Measurements from ENCODE around the gene CARF. TPM values are rescaled to one million over a fixed set of nuclear protein-coding genes. Genes with fewer than 3 reads are reported as not detected.
"Not testable (repeated sequence)": the region's sequence is repeated elsewhere in the genome, so short reads cannot be mapped to it uniquely, and the experiment has no call there.

CARF gene
- total RNA-seq, 1 experiment from 2014 or later: 4.2 TPM

GRCh38 chr2:202990501-202990900, 78.4 kb downstream of the CARF start:
- Histone ChIP-seq H3K36me3 (ENCODE audit: control insufficient read depth in 1 of 2, insufficient read depth in 2 of 2, low read length in 2 of 2) (no peaks in the 10 kb centered on the region), H3K27ac (ENCODE audit: low read depth, low read length) (no peak overlapping the region), H4K20me1 (ENCODE audit: insufficient read depth) (no peaks in the 10 kb centered on the region), H2AFZ (ENCODE audit: low read depth, low read length, poor library complexity, severe bottlenecking) (no peak overlapping the region), H3K9me2 (ENCODE audit: insufficient read depth) (no peaks in the 10 kb centered on the region), H3K4me3 (replicated peaks in 1 of 2; ENCODE audit: low read depth in 1 of 2, low read length in 2 of 2) (no peak overlapping the region), H3K4me1 (ENCODE audit: control insufficient read depth in 1 of 2, insufficient read depth in 2 of 2, low read length in 2 of 2) (no peaks in the 10 kb centered on the region), H3K9me3 (ENCODE audit: control insufficient read depth in 1 of 2, insufficient read depth in 1 of 2, low read depth in 1 of 2, low read length in 2 of 2) (no peaks in the 10 kb centered on the region), H3K4me2 (ENCODE audit: low read length) (no peak overlapping the region), H3K79me2 (ENCODE audit: insufficient read depth, low read length) (no peaks in the 10 kb centered on the region), H3K27me3 (ENCODE audit: insufficient read depth, low read length) (no peaks in the 10 kb centered on the region), H3K9ac (ENCODE audit: low read length) (no peak overlapping the region)
- POLR2A ChIA-PET: no interaction called here
- intact Hi-C loops (cut with micrococcal nuclease): no loop called here
- ATAC-seq (no peak), DNase-seq (ENCODE audit: low read depth, low spot score) (no peak)
- TF ChIP-seq FOSL1 (IDR thresholded peaks at IDR 0.05; ENCODE audit: low read depth) (no peak), ZFX (IDR thresholded peaks at IDR 0.05) (no peak), TCF7L2 (IDR thresholded peaks at IDR 0.05; ENCODE audit: borderline replicate concordance, extremely low read depth, insufficient read depth, insufficient read length) (no peak), CEBPB (IDR thresholded peaks at IDR 0.05; ENCODE audit: low read depth) (no peak), RAD21 (IDR thresholded peaks at IDR 0.05; ENCODE audit: low read depth) (no peak), EGR1 (IDR thresholded peaks at IDR 0.05; ENCODE audit: low read depth) (no peak), CBX3 (IDR thresholded peaks at IDR 0.05; ENCODE audit: low read depth) (no peak), POLR2A (IDR thresholded peaks at IDR 0.05; ENCODE audit: borderline replicate concordance, extremely low read depth, insufficient read depth, insufficient read length) (no peak)
- TF ChIP-seq, protein P1, sequence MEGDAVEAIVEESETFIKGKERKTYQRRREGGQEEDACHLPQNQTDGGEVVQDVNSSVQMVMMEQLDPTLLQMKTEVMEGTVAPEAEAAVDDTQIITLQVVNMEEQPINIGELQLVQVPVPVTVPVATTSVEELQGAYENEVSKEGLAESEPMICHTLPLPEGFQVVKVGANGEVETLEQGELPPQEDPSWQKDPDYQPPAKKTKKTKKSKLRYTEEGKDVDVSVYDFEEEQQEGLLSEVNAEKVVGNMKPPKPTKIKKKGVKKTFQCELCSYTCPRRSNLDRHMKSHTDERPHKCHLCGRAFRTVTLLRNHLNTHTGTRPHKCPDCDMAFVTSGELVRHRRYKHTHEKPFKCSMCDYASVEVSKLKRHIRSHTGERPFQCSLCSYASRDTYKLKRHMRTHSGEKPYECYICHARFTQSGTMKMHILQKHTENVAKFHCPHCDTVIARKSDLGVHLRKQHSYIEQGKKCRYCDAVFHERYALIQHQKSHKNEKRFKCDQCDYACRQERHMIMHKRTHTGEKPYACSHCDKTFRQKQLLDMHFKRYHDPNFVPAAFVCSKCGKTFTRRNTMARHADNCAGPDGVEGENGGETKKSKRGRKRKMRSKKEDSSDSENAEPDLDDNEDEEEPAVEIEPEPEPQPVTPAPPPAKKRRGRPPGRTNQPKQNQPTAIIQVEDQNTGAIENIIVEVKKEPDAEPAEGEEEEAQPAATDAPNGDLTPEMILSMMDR (IDR thresholded peaks at IDR 0.05 in 2 of 3, conservative IDR thresholded peaks at IDR 0.05 in 1 of 3; ENCODE audit: borderline replicate concordance in 1 of 3, insufficient read depth in 1 of 3, low read depth in 2 of 3, low read length in 2 of 3): no peak
- TF ChIP-seq, protein P2, sequence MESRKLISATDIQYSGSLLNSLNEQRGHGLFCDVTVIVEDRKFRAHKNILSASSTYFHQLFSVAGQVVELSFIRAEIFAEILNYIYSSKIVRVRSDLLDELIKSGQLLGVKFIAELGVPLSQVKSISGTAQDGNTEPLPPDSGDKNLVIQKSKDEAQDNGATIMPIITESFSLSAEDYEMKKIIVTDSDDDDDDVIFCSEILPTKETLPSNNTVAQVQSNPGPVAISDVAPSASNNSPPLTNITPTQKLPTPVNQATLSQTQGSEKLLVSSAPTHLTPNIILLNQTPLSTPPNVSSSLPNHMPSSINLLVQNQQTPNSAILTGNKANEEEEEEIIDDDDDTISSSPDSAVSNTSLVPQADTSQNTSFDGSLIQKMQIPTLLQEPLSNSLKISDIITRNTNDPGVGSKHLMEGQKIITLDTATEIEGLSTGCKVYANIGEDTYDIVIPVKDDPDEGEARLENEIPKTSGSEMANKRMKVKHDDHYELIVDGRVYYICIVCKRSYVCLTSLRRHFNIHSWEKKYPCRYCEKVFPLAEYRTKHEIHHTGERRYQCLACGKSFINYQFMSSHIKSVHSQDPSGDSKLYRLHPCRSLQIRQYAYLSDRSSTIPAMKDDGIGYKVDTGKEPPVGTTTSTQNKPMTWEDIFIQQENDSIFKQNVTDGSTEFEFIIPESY (IDR thresholded peaks at IDR 0.05; ENCODE audit: extremely low read depth, insufficient replicate concordance, low read length): no peak
- RAD21 ChIA-PET (ENCODE audit: low non-redundant PET in 1 of 2, low total read pairs in 2 of 2, uncharacterized antibody in 2 of 2, unreplicated experiment in 2 of 2): no interaction called here
- no TSS peak for BruUV-seq (replicated peaks)
- CTCF ChIA-PET: no interaction called here

GRCh38 chr2:202997113-202997512, 85.0 kb downstream of the CARF start:
- H2AFZ ChIP-seq (ENCODE audit: low read depth, low read length, poor library complexity, severe bottlenecking); H3K36me3 ChIP-seq (ENCODE audit: control insufficient read depth in 1 of 2, insufficient read depth in 2 of 2, low read length in 2 of 2); H3K9ac ChIP-seq (ENCODE audit: low read length); CTCF ChIA-PET; H3K4me3 ChIP-seq (replicated peaks in 1 of 2; ENCODE audit: low read depth in 1 of 2, low read length in 2 of 2); H3K79me2 ChIP-seq (ENCODE audit: insufficient read depth, low read length); ATAC-seq; DNase-seq (ENCODE audit: low read depth, low spot score); H3K27ac ChIP-seq (ENCODE audit: low read depth, low read length); H3K4me1 ChIP-seq (ENCODE audit: control insufficient read depth in 1 of 2, insufficient read depth in 2 of 2, low read length in 2 of 2); H3K9me3 ChIP-seq (ENCODE audit: control insufficient read depth in 1 of 2, insufficient read depth in 1 of 2, low read depth in 1 of 2, low read length in 2 of 2); H3K9me2 ChIP-seq (ENCODE audit: insufficient read depth); POLR2A ChIA-PET; H3K27me3 ChIP-seq (ENCODE audit: insufficient read depth, low read length); H3K4me2 ChIP-seq (ENCODE audit: low read length); intact Hi-C loops (cut with micrococcal nuclease); H4K20me1 ChIP-seq (ENCODE audit: insufficient read depth); BruUV-seq (replicated peaks); RAD21 ChIA-PET (ENCODE audit: low non-redundant PET in 1 of 2, low total read pairs in 2 of 2, uncharacterized antibody in 2 of 2, unreplicated experiment in 2 of 2): not testable (repeated sequence)
